NK-92 (cell line): ENCODE results near the gene HOXA11.

Experiments used
- DNase-seq: peaks from one replicate; lab custom pipeline; 2025; ENCODE audit not compliant: unreplicated experiment; lab: John Stamatoyannopoulos, UW

The HOXA11 gene

DNA sequence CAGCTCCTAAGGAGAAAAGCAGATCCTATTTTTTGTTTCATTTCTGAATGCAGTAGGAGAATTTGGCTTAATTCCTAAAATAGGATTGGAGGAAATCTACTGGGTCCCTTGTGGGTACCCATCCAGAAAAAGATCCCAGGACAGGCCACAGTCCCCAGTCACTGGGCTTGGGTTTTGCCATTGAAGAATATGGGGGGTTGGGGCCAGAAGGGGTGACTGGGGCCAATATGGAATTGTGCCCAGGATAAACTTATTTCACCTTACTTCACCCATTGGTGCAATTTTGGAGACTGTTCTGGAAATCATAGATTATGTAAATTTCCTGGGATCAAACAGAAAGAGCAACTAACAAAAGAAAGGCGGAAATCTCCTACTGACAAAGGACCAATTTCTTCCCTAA, 46.6 kb downstream of the HOXA11 start:
- DNase-seq = no peak

DNA sequence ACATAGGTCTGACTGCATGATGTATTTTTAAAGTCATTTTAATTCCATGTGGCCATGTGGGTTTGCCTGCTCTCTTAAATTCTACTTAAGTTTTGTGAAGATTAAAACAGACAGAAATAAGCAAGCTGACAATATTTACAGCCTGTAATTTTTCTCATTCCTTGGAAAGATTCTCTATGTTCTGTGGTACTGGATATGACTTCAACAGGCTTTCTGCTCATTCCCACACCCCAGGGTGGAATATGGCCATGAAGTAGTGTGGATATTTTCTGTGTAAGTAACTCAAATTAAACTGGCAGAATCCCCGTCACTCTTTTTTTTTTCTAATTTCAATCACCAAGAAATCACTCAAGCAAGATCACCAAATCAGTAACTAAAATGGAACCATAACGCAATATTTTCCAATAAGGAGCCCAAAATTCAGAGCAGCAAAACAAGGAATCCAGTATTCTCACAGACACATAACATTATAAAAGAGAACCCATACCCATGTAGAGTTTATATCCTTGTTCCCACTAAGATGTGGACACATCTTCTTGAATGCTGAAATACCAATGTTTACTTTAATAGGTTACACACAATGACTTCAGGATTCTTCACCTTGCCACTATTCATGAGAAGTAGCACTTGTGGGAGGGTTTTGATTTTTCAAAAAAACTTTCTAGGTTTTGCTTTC, 47.3 kb downstream of the HOXA11 start:
- no peak for DNase-seq

DNA sequence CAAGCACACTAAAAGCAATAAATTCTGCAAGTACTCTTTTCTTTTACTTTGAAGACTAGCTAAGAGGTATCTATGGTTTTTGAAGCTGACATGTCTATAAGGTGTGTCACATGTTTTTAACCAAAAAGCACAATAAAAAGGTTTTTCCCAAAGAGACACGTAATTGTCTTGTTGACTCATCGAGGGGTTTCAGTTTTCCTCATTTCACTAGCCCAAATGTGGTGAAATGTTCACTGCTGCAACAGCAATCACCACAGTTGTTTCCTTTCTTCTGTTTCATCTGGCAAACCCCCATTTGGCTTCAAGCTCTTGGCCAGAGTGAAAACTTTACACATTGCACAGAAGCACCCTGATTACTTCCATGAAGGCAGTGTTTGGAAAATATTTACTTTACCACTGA, 50.6 kb downstream of the HOXA11 start:
- DNase-seq = no peak

DNA sequence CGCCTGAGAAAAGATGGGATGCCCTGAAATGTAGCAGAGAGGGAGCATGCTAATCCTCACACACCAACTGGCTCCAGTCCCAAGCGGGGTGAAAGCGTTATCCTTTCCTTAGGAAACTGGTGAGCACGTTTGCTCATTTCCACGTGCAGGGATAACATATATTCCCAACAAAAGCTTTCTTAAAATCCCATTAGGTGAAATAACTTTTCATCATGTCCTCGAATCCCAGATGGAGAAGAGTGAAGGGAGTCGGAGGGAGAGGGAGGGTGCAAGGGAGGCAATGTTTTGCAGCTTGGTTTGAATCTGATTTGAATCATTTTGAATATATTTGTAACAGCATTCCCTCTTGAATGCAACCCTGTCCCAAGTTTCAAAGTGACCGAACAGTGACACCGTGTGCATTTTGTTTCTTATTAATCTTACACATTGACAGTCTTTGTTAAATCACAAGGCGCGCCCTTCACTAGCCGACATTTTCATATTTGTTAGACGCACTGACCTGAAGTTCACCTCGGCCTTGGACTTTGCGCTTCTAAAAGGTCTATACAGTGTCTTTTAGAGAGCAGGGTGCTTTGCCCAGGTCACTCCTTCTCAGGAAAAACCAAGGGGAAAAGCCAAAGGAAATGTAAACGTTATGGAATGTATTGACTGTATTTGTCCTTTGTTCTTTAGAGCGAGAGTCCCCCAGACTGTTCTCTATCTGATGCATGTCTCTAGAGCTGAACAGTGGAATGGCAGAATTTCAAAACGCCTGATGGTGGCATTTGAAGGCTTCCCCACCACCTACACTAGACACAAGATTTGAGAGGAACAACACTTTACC, 51.4 kb downstream of the HOXA11 start:
- DNase-seq = no peak

DNA sequence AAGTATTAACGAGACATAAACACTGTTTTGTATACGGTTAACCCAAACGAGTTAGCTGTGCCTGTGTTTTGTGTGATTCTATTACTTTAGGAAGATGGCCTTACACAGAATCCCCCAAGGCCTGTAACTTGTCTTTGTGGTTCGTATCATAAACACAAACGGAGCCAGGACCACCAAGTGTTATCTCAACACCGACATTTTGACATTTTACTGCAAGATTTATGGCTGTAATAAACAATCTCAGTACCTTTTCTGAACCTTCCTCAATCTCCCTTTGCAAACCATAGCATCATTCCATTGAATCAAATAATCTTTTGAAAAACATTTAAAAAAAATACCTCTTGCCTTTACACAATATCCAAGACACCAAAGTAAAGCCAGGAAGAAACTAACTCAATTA, 52.1 kb downstream of the HOXA11 start:
- no peak for DNase-seq

DNA sequence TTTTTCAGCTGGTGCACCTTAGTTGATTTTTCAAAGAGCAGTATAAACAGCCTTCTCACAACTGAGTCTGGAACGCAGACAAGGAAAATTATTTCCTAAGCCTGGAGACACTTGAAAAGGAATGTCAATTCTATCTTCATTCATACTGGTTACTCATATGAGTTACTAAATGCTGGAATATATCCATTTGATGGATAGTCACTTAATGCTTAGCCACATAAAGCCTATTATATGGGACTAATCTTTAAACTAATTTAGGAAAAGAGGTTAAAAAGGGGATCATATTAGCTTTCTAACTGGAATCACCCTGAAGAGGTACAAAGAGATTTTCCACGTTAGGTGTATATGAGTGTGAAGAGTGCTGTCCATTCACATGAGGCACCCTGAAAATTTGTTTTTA, 52.8 kb downstream of the HOXA11 start:
- DNase-seq = no peak

DNA sequence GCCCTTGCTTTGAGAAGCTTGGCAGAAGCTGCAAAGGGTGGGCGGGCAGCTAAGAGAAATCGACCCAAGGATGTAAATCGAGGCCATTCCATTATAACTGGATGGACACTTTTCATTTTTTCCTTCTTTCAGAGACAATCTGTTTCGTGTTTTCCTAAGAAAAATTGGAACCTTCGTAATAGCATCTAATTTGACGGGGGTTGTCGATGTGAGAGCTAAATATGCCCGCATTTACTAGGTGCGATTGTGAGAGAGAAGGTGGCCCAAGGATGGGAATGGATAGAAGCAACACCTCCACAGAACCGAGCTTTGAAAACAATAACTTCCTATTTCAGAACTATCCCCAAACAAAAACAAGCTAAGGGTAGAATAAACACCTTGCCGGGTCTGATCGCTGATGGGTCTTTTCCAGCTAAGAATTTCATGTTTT, 53.6 kb downstream of the HOXA11 start:
- DNase-seq = no peak
